Fibroblast of mammary gland (primary cell): ENCODE measurements around the gene SLC9A2.
A peak's percentile ranks its signal among the peaks of the same experiment; 100 is the strongest.

Experiments used
- DNase-seq: peaks from one replicate; pipeline ENCODE4 v3.0.0-alpha.2; 2010; ENCODE audit warnings: low read depth
- H3K4me3 ChIP-seq: 2 replicates; pipeline ENCODE4 v1.5.1; 2011; ENCODE audit warnings: low read depth, mild to moderate bottlenecking, low read length, moderate library complexity; ENCODE audit not compliant: control insufficient read depth
- CTCF ChIP-seq: conservative IDR thresholded peaks from 2 replicates; pipeline ENCODE4 v1.5.1; 2011; ENCODE audit warnings: low read depth, low read length, inconsistent platforms; ENCODE audit not compliant: control insufficient read depth, insufficient read depth

The SLC9A2 gene

GRCh38 chr2:102597788-102598187, 21.6 kb upstream of the SLC9A2 start:
- no peak for TF ChIP-seq CTCF

GRCh38 chr2:102599486-102599885, 19.9 kb upstream of the SLC9A2 start:
- TF ChIP-seq CTCF, result no peak
- no peak for DNase-seq
- no peak overlapping the region for H3K4me3 ChIP-seq

More at GRCh38 chr2:102597788-102598187, 21.6 kb upstream of the SLC9A2 start:
- DNase-seq, result no peak
- H3K4me3 ChIP-seq, result no peak overlapping the region

- no peak for TF ChIP-seq CTCF
- no peak overlapping the region for H3K4me3 ChIP-seq
- no peak for DNase-seq
Observed at GRCh38 chr2:102601730-102602129, 17.6 kb upstream of the SLC9A2 start.

- DNase-seq, result no peak
Observed at GRCh38 chr2:102603904-102604303, 15.4 kb upstream of the SLC9A2 start.

GRCh38 chr2:102604769-102605168, 14.6 kb upstream of the SLC9A2 start:
- H3K4me3 ChIP-seq, result no peak overlapping the region
- no peak for TF ChIP-seq CTCF
- DNase-seq, result no peak

More at GRCh38 chr2:102603904-102604303, 15.4 kb upstream of the SLC9A2 start:
- TF ChIP-seq CTCF, result no peak
- no peak overlapping the region for H3K4me3 ChIP-seq

- TF ChIP-seq CTCF, result no peak
- peak; percentile 73 for DNase-seq
- H3K4me3 ChIP-seq, result no peak overlapping the region
Observed at GRCh38 chr2:102606353-102606752, 13.0 kb upstream of the SLC9A2 start.

- TF ChIP-seq CTCF, result peak; percentile 99
- no peak overlapping the region for H3K4me3 ChIP-seq
- peak; percentile 59 for DNase-seq
Observed at GRCh38 chr2:102615620-102616436, 3.5 kb upstream of the SLC9A2 start.
